ENCODE results near the gene NAA38. TPM values are rescaled to one million over a fixed set of nuclear protein-coding genes. Genes with fewer than 3 reads are reported as not detected.

Gene NAA38
- total and polyA plus RNA-seq, 2 experiments from 2014 or later: 17.1 to 74.8 TPM

DNA sequence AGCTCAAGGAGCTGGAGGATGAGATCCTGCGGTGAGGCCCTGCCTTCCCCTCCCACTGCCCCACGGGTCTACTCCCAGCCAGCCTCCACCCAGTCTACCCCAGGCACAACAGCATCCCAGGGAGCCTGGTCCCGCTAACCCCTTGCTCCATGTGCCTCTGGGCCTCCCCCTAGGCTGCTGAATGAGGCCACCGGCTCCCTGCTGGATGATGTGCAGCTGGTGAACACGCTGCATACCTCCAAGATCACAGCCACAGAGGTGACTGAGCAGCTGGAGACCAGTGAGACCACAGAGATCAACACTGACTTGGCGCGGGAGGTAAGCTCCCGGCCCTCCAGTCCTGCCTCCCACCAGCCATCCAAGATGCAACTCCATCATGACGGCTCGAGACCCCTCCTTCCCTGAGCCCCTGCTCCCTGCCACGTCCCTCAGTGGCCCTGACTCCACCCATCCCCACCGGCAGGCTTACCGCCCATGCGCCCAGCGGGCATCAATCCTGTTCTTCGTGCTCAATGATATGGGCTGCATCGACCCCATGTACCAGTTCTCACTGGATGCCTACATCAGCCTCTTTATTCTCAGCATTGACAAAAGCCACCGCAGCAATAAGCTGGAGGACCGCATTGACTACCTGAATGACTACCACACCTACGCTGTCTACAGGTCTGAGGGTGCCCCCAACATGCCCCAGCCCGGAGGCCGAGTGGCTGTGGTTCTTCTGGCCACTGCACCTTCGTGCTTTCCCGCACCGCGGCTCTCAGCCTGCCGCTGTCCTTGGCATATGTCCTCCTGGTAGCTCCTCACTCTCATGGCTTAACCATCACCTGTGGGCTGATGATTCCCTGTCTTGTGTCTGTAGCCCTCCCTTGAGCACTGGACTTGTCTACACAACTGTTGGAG lies 38.4 kb downstream of the NAA38 start:
- ATAC-seq: no peak
- Histone ChIP-seq H3K27me3 (ENCODE audit: insufficient read depth) (peaks cover 9% of the 10 kb centered on the region; the same call in 1 of the 2 replicates), H3K27ac (ENCODE audit: low read depth) (no peak overlapping the region), H3F3A (replicated peaks; ENCODE audit: low read depth) (no peaks in the 10 kb centered on the region), H4K20me1 (replicated peaks; ENCODE audit: insufficient read depth) (no peaks in the 10 kb centered on the region), H3K79me2 (replicated peaks; ENCODE audit: insufficient read depth) (no peaks in the 10 kb centered on the region), H3K4me2 (no peak overlapping the region), H3K4me3 (no peak overlapping the region), H3K36me3 (ENCODE audit: insufficient read depth) (no peaks in the 10 kb centered on the region), H3K9me2 (ENCODE audit: insufficient read depth) (no peaks in the 10 kb centered on the region), H2AFZ (no peak overlapping the region), H3K4me1 (ENCODE audit: insufficient read depth) (no peaks in the 10 kb centered on the region)
- Mint-ChIP-seq H3K27me3 (ENCODE audit: insufficient read depth, low read depth, poor library complexity) (peaks cover 22% of the 10 kb centered on the region), H3K4me1 (peaks cover 8% of the 10 kb centered on the region), H3K27ac (no peak overlapping the region), H3K9me3 (no peaks in the 10 kb centered on the region), H3K36me3 (ENCODE audit: low read depth) (no peaks in the 10 kb centered on the region; the same call in 2 of the 3 replicates), H3K4me3 (no peak overlapping the region; the same call in 2 of the 3 replicates)
- TF ChIP-seq, protein P1, sequence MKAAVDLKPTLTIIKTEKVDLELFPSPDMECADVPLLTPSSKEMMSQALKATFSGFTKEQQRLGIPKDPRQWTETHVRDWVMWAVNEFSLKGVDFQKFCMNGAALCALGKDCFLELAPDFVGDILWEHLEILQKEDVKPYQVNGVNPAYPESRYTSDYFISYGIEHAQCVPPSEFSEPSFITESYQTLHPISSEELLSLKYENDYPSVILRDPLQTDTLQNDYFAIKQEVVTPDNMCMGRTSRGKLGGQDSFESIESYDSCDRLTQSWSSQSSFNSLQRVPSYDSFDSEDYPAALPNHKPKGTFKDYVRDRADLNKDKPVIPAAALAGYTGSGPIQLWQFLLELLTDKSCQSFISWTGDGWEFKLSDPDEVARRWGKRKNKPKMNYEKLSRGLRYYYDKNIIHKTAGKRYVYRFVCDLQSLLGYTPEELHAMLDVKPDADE (IDR thresholded peaks at IDR 0.05): no peak
- TF ChIP-seq NANOG (IDR thresholded peaks at IDR 0.05; ENCODE audit: borderline replicate concordance) (no peak), POLR2AphosphoS5 (IDR thresholded peaks at IDR 0.05; ENCODE audit: low read depth) (no peak), ZNF114 (CRISPR knock-in tag; IDR thresholded peaks at IDR 0.05) (no peak), EZH2phosphoT487 (IDR thresholded peaks at IDR 0.05; ENCODE audit: unreplicated experiment) (no peak), EZH2 (IDR thresholded peaks at IDR 0.05; ENCODE audit: low read depth, unreplicated experiment) (no peak), CREB1 (CRISPR knock-in tag; IDR thresholded peaks at IDR 0.05; ENCODE audit: low read depth) (no peak), ZNF331 (CRISPR knock-in tag; IDR thresholded peaks at IDR 0.05; ENCODE audit: low read depth) (no peak), STAT1 (IDR thresholded peaks at IDR 0.05; ENCODE audit: unreplicated experiment) (no peak), JUNB (IDR thresholded peaks at IDR 0.05; ENCODE audit: unreplicated experiment) (no peak)
- TF ChIP-seq, protein P2, sequence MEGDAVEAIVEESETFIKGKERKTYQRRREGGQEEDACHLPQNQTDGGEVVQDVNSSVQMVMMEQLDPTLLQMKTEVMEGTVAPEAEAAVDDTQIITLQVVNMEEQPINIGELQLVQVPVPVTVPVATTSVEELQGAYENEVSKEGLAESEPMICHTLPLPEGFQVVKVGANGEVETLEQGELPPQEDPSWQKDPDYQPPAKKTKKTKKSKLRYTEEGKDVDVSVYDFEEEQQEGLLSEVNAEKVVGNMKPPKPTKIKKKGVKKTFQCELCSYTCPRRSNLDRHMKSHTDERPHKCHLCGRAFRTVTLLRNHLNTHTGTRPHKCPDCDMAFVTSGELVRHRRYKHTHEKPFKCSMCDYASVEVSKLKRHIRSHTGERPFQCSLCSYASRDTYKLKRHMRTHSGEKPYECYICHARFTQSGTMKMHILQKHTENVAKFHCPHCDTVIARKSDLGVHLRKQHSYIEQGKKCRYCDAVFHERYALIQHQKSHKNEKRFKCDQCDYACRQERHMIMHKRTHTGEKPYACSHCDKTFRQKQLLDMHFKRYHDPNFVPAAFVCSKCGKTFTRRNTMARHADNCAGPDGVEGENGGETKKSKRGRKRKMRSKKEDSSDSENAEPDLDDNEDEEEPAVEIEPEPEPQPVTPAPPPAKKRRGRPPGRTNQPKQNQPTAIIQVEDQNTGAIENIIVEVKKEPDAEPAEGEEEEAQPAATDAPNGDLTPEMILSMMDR (conservative IDR thresholded peaks at IDR 0.05; ENCODE audit: low read depth in 2 of 2): no peak
- TF ChIP-seq, protein P3, sequence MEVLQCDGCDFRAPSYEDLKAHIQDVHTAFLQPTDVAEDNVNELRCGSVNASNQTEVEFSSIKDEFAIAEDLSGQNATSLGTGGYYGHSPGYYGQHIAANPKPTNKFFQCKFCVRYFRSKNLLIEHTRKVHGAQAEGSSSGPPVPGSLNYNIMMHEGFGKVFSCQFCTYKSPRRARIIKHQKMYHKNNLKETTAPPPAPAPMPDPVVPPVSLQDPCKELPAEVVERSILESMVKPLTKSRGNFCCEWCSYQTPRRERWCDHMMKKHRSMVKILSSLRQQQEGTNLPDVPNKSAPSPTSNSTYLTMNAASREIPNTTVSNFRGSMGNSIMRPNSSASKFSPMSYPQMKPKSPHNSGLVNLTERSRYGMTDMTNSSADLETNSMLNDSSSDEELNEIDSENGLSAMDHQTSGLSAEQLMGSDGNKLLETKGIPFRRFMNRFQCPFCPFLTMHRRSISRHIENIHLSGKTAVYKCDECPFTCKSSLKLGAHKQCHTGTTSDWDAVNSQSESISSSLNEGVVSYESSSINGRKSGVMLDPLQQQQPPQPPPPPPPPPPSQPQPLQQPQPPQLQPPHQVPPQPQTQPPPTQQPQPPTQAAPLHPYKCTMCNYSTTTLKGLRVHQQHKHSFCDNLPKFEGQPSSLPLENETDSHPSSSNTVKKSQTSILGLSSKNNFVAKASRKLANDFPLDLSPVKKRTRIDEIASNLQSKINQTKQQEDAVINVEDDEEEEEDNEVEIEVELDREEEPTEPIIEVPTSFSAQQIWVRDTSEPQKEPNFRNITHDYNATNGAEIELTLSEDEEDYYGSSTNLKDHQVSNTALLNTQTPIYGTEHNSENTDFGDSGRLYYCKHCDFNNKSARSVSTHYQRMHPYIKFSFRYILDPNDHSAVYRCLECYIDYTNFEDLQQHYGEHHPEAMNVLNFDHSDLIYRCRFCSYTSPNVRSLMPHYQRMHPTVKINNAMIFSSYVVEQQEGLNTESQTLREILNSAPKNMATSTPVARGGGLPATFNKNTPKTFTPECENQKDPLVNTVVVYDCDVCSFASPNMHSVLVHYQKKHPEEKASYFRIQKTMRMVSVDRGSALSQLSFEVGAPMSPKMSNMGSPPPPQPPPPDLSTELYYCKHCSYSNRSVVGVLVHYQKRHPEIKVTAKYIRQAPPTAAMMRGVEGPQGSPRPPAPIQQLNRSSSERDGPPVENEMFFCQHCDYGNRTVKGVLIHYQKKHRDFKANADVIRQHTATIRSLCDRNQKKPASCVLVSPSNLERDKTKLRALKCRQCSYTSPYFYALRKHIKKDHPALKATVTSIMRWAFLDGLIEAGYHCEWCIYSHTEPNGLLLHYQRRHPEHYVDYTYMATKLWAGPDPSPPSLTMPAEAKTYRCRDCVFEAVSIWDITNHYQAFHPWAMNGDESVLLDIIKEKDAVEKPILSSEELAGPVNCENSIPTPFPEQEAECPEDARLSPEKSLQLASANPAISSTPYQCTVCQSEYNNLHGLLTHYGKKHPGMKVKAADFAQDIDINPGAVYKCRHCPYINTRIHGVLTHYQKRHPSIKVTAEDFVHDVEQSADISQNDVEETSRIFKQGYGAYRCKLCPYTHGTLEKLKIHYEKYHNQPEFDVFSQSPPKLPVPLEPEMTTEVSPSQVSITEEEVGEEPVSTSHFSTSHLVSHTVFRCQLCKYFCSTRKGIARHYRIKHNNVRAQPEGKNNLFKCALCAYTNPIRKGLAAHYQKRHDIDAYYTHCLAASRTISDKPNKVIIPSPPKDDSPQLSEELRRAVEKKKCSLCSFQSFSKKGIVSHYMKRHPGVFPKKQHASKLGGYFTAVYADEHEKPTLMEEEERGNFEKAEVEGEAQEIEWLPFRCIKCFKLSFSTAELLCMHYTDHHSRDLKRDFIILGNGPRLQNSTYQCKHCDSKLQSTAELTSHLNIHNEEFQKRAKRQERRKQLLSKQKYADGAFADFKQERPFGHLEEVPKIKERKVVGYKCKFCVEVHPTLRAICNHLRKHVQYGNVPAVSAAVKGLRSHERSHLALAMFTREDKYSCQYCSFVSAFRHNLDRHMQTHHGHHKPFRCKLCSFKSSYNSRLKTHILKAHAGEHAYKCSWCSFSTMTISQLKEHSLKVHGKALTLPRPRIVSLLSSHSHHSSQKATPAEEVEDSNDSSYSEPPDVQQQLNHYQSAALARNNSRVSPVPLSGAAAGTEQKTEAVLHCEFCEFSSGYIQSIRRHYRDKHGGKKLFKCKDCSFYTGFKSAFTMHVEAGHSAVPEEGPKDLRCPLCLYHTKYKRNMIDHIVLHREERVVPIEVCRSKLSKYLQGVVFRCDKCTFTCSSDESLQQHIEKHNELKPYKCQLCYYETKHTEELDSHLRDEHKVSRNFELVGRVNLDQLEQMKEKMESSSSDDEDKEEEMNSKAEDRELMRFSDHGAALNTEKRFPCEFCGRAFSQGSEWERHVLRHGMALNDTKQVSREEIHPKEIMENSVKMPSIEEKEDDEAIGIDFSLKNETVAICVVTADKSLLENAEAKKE (CRISPR knock-in tag; IDR thresholded peaks at IDR 0.05): no peak
- TF ChIP-seq, protein P4, sequence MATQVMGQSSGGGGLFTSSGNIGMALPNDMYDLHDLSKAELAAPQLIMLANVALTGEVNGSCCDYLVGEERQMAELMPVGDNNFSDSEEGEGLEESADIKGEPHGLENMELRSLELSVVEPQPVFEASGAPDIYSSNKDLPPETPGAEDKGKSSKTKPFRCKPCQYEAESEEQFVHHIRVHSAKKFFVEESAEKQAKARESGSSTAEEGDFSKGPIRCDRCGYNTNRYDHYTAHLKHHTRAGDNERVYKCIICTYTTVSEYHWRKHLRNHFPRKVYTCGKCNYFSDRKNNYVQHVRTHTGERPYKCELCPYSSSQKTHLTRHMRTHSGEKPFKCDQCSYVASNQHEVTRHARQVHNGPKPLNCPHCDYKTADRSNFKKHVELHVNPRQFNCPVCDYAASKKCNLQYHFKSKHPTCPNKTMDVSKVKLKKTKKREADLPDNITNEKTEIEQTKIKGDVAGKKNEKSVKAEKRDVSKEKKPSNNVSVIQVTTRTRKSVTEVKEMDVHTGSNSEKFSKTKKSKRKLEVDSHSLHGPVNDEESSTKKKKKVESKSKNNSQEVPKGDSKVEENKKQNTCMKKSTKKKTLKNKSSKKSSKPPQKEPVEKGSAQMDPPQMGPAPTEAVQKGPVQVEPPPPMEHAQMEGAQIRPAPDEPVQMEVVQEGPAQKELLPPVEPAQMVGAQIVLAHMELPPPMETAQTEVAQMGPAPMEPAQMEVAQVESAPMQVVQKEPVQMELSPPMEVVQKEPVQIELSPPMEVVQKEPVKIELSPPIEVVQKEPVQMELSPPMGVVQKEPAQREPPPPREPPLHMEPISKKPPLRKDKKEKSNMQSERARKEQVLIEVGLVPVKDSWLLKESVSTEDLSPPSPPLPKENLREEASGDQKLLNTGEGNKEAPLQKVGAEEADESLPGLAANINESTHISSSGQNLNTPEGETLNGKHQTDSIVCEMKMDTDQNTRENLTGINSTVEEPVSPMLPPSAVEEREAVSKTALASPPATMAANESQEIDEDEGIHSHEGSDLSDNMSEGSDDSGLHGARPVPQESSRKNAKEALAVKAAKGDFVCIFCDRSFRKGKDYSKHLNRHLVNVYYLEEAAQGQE (IDR thresholded peaks at IDR 0.05; ENCODE audit: unreplicated experiment): no peak
- DNase-seq (ENCODE audit: low spot score): no peak
